ENCODE results near the gene HECTD4. TPM values are rescaled to one million over a fixed set of nuclear protein-coding genes. Genes with fewer than 3 reads are reported as not detected.
A peak's percentile ranks its signal among the peaks of the same experiment; 100 is the strongest.

HECTD4 gene
- total RNA-seq, 1 experiment from 2014 or later, result 30.0 TPM

GRCh38 chr12:112322441-112322840, 59.8 kb downstream of the HECTD4 start:
- Mint-ChIP-seq H3K27ac (peak overlapping the region in 2 of 3 experiments; percentile 23 to 71; a peak in 6 of 7 replicates), H3K36me3 (ENCODE audit: insufficient read depth in 1 of 3, low read depth in 3 of 3) (no peaks in the 10 kb centered on the region; a peak in 1 of 7 replicates), H3K4me3 (no peak overlapping the region), H3K27me3 (ENCODE audit: low read depth) (no peaks in the 10 kb centered on the region), H3K4me1 (peaks cover 24 to 27% of the 10 kb centered on the region in 2 experiments), H3K9me3 (no peaks in the 10 kb centered on the region; a peak in 1 of 5 replicates)
- no peak overlapping the region for H2BK5ac ChIP-seq (ENCODE audit: insufficient read length, low read length)
- no peak overlapping the region for H3K9ac ChIP-seq (ENCODE audit: extremely low read depth, insufficient read length, low read length)
- no peak overlapping the region for H3K4ac ChIP-seq (ENCODE audit: low read depth, low read length)
- no peak overlapping the region for H3K56ac ChIP-seq (ENCODE audit: insufficient read length, low read depth, low read length)
- no peak overlapping the region for H3K27ac ChIP-seq (ENCODE audit: insufficient read length, low read depth, low read length)
- no peak overlapping the region for H2BK12ac ChIP-seq (ENCODE audit: insufficient read length, low read depth, low read length)
- no peak overlapping the region for H3K23ac ChIP-seq (ENCODE audit: insufficient read length, low read depth, low read length)
- H3K4me2 ChIP-seq (ENCODE audit: insufficient read depth, insufficient read length, low read length), result no peak overlapping the region
- no peak overlapping the region for H4K5ac ChIP-seq (ENCODE audit: insufficient read length, low read depth, low read length)
- H3T11ph ChIP-seq (ENCODE audit: low read length), result no peak overlapping the region
- TF ChIP-seq CTCF (conservative IDR thresholded peaks at IDR 0.05), result no peak
- H3K23me2 ChIP-seq (ENCODE audit: insufficient read length, low read depth, low read length, poor library complexity, severe bottlenecking), result no peaks in the 10 kb centered on the region
- no peak overlapping the region for H2BK120ac ChIP-seq (ENCODE audit: low read depth, low read length, poor library complexity, severe bottlenecking)
- H3K9me3 ChIP-seq (ENCODE audit: control insufficient read depth, low read depth, low read length), result no peaks in the 10 kb centered on the region
- no peaks in the 10 kb centered on the region for H3K27me3 ChIP-seq (ENCODE audit: insufficient read depth, low read length)
- no peaks in the 10 kb centered on the region for H4K20me1 ChIP-seq (ENCODE audit: control insufficient read depth, insufficient read depth, insufficient read length)
- H2AFZ ChIP-seq (ENCODE audit: low read length), result no peak overlapping the region
- no peaks in the 10 kb centered on the region for H3K79me1 ChIP-seq (ENCODE audit: insufficient read depth, low read depth, low read length, poor library complexity, severe bottlenecking)
- H2AK5ac ChIP-seq (ENCODE audit: insufficient read length, low read length), result no peak overlapping the region
- H2BK15ac ChIP-seq (ENCODE audit: low read depth, low read length), result no peak overlapping the region
- H4K8ac ChIP-seq (replicated peaks; ENCODE audit: insufficient read length, low read depth, low read length), result no peak overlapping the region
- no peaks in the 10 kb centered on the region; the same call in 1 of the 2 replicates for H3K79me2 ChIP-seq (ENCODE audit: insufficient read depth, low read length)
- H2BK20ac ChIP-seq (ENCODE audit: low read depth, low read length, poor library complexity, severe bottlenecking), result no peak overlapping the region
- no peak overlapping the region for H3K18ac ChIP-seq (ENCODE audit: insufficient read length, low read depth, low read length)
- no peak overlapping the region for H3K14ac ChIP-seq (ENCODE audit: insufficient read depth, low read length)
- H4K91ac ChIP-seq (ENCODE audit: insufficient read length, low read depth, low read length), result no peak overlapping the region
- no peak for DNase-seq
- no CpG with 5 or more reads among the region's 2 CpGs for WGBS (ENCODE audit: extremely low coverage, insufficient read length, low lambda C conversion rate)
- H3K4me1 ChIP-seq (ENCODE audit: insufficient read depth, low read length), result peaks cover 2% of the 10 kb centered on the region; the same call in 1 of the 2 replicates

Data from H9 (cell line).